Measurements from ENCODE around the gene PPRC1. TPM values are rescaled to one million over a fixed set of nuclear protein-coding genes. Genes with fewer than 3 reads are reported as not detected.

Gene PPRC1
- total RNA-seq, 1 experiment from 2014 or later, result 68.2 TPM

GRCh38 chr10:102172288-102172687, 39.4 kb downstream of the PPRC1 start:
- no peak for TF ChIP-seq CTCF (IDR thresholded peaks at IDR 0.05; ENCODE audit: unreplicated experiment)
- POLR2A ChIA-PET, result interaction anchor here (0.6 kb wide), 1 partner anchor 223 kb away, joined by 4 read pairs; the partner anchor contains the start of gene NFKB2

DNA sequence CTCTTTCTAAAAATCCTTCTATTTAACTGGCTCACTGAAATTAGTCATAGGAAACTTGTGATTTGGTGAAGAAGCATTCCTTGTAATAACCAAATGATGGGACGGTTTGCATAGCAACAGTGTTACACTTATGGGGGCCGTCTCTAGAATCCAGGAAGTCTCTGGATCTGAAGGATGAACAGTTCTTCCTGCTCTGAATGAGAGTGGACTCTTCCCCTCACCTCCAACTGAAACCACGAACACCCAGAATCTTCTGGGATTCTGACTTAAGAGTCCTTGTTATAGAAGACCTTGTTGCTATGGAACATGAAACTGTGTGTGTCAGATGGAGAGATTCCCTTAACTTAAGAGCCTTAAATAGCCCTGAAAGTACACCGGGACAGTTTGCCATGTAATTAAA, 42.6 kb downstream of the PPRC1 start:
- peaks cover 22% of the 10 kb centered on the region for H3K27me3 Mint-ChIP-seq (ENCODE audit: insufficient read depth, unreplicated experiment)
- H3K27ac Mint-ChIP-seq (ENCODE audit: low read depth, unreplicated experiment), result no peak overlapping the region
- no peaks in the 10 kb centered on the region for H3K4me1 Mint-ChIP-seq (ENCODE audit: insufficient read depth, unreplicated experiment)
- DNase-seq (ENCODE audit: unreplicated experiment), result no peak
- no peaks in the 10 kb centered on the region for H3K9me3 Mint-ChIP-seq (ENCODE audit: unreplicated experiment)
- TF ChIP-seq CTCF (IDR thresholded peaks at IDR 0.05; ENCODE audit: unreplicated experiment), result no peak
- no peak overlapping the region for H3K4me3 Mint-ChIP-seq (ENCODE audit: unreplicated experiment)
- H3K36me3 Mint-ChIP-seq (ENCODE audit: insufficient read depth, unreplicated experiment), result no peaks in the 10 kb centered on the region
- POLR2A ChIA-PET, result interaction anchor here (0.7 kb wide), 1 partner anchor 287 kb away, joined by 3 read pairs; no protein-coding TSS in a partner anchor
- CTCF ChIA-PET, result no interaction called here
- no TSS peak for BruUV-seq (replicated peaks)
- intact Hi-C loops (cut with micrococcal nuclease), result no loop called here

More at GRCh38 chr10:102172288-102172687, 39.4 kb downstream of the PPRC1 start:
- CTCF ChIA-PET, result interaction anchor here (0.6 to 8.6 kb wide), 3 partner anchors 57 to 230 kb away, joined by 4 to 72 read pairs (median 5); no protein-coding TSS in a partner anchor
- DNase-seq (ENCODE audit: unreplicated experiment), result no peak
- Mint-ChIP-seq H3K27me3 (ENCODE audit: insufficient read depth, unreplicated experiment) (peaks cover 22% of the 10 kb centered on the region), H3K4me1 (ENCODE audit: insufficient read depth, unreplicated experiment) (peaks cover 5% of the 10 kb centered on the region), H3K4me3 (ENCODE audit: unreplicated experiment) (no peak overlapping the region), H3K27ac (ENCODE audit: low read depth, unreplicated experiment) (no peak overlapping the region), H3K36me3 (ENCODE audit: insufficient read depth, unreplicated experiment) (no peaks in the 10 kb centered on the region), H3K9me3 (ENCODE audit: unreplicated experiment) (no peaks in the 10 kb centered on the region)
- BruUV-seq (replicated peaks), result no TSS peak
- intact Hi-C loops (cut with micrococcal nuclease), result no loop called here

GRCh38 chr10:102184606-102185005, 51.8 kb downstream of the PPRC1 start:
- ChIA-PET CTCF (interaction anchor here (1.6 kb wide), 1 partner anchor 16 kb away, joined by 5 read pairs; no protein-coding TSS in a partner anchor), POLR2A (no interaction called here)
- H3K9me3 Mint-ChIP-seq (ENCODE audit: unreplicated experiment), result peaks cover 25% of the 10 kb centered on the region
- no peak for DNase-seq (ENCODE audit: unreplicated experiment)
- no peaks in the 10 kb centered on the region for H3K36me3 Mint-ChIP-seq (ENCODE audit: insufficient read depth, unreplicated experiment)
- intact Hi-C loops (cut with micrococcal nuclease), result no loop called here
- no peaks in the 10 kb centered on the region for H3K27me3 Mint-ChIP-seq (ENCODE audit: insufficient read depth, unreplicated experiment)
- no peak overlapping the region for H3K4me3 Mint-ChIP-seq (ENCODE audit: unreplicated experiment)
- no peaks in the 10 kb centered on the region for H3K4me1 Mint-ChIP-seq (ENCODE audit: insufficient read depth, unreplicated experiment)
- BruUV-seq (replicated peaks), result no TSS peak
- TF ChIP-seq CTCF (IDR thresholded peaks at IDR 0.05; ENCODE audit: unreplicated experiment), result no peak
- no peak overlapping the region for H3K27ac Mint-ChIP-seq (ENCODE audit: low read depth, unreplicated experiment)

- Mint-ChIP-seq H3K36me3 (ENCODE audit: insufficient read depth, unreplicated experiment) (no peaks in the 10 kb centered on the region), H3K27ac (ENCODE audit: low read depth, unreplicated experiment) (no peak overlapping the region), H3K4me1 (ENCODE audit: insufficient read depth, unreplicated experiment) (no peaks in the 10 kb centered on the region), H3K27me3 (ENCODE audit: insufficient read depth, unreplicated experiment) (no peaks in the 10 kb centered on the region), H3K4me3 (ENCODE audit: unreplicated experiment) (no peak overlapping the region), H3K9me3 (ENCODE audit: unreplicated experiment) (peaks cover 25% of the 10 kb centered on the region)
- DNase-seq (ENCODE audit: unreplicated experiment), result no peak
- POLR2A ChIA-PET, result interaction anchor here (0.8 kb wide), 1 partner anchor 9 kb away, joined by 3 read pairs; no protein-coding TSS in a partner anchor
- no peak for TF ChIP-seq CTCF (IDR thresholded peaks at IDR 0.05; ENCODE audit: unreplicated experiment)
- no TSS peak for BruUV-seq (replicated peaks)
- CTCF ChIA-PET, result interaction anchor here (1.6 to 1.7 kb wide), 2 partner anchors 16 to 41 kb away, joined by 5 read pairs; no protein-coding TSS in a partner anchor
- intact Hi-C loops (cut with micrococcal nuclease), result no loop called here
Measured at GRCh38 chr10:102185272-102185671, 52.4 kb downstream of the PPRC1 start.
